Panc1 (cell line): Measurements from ENCODE around the gene B9D1. TPM values are rescaled to one million over a fixed set of nuclear protein-coding genes. Genes with fewer than 3 reads are reported as not detected.
A peak's percentile ranks its signal among the peaks of the same experiment; 100 is the strongest.

Experiments used
- ATAC-seq: fragments of 200-7000 bp; cut with Tn5 transposase; 2 replicates; pipeline ENCODE4 v1.9.1; 2020; ENCODE audit warnings: mild to moderate bottlenecking, moderate library complexity
- Bru-seq: library from RNA; stranded (reverse); fragments of 400-500 nt; gene quantifications from one replicate; lab custom pipeline; 2021; lab: Mats Ljungman, UMichigan
- BruChase-seq, 2 experiments: library from RNA; stranded (reverse); fragments of 400-500 nt; gene quantifications; one replicate each; lab custom pipeline; 2021; lab: Mats Ljungman, UMichigan
- BruUV-seq: library from RNA; stranded (reverse); fragments of 400-500 nt; replicated peaks from 2 replicates; lab custom pipeline; 2021; lab: Mats Ljungman, UMichigan
- CTCF ChIA-PET: fragments of 300-600 bp; sonication (Branson Sonifier 250); formaldehyde crosslinking; loops from one replicate; lab custom pipeline; 2022; ENCODE audit warnings: antibody characterized with exemption; lab: Charles Lee
- POLR2A ChIA-PET: fragments of 300-600 bp; sonication (Branson Sonifier 250); formaldehyde crosslinking; loops from one replicate; lab custom pipeline; 2022; ENCODE audit warnings: antibody characterized with exemption; lab: Charles Lee
- DNase-seq: peaks from one replicate; pipeline ENCODE4 v3.0.0-alpha.2; 2010; ENCODE audit warnings: low read depth, low spot score
- H3K27ac ChIP-seq: 2 replicates; pipeline ENCODE4 v1.5.1; 2011; ENCODE audit warnings: mild to moderate bottlenecking, low read length, inconsistent platforms
- H3K27me3 ChIP-seq: fragments of 200-500 bp; sonication (Bioruptor generic); 2 replicates; pipeline ENCODE4 v1.6.0; 2014; ENCODE audit warnings: low read length, inconsistent platforms; ENCODE audit not compliant: control insufficient read depth, insufficient read depth
- H3K36me3 ChIP-seq: fragments of 200-500 bp; sonication (Bioruptor generic); 2 replicates; pipeline ENCODE4 v1.5.1; 2014; ENCODE audit warnings: inconsistent platforms, mild to moderate bottlenecking, low read length, moderate library complexity; ENCODE audit not compliant: control insufficient read depth, insufficient read depth
- H3K4me1 ChIP-seq: 2 replicates; pipeline ENCODE4 v1.5.1; 2011; ENCODE audit warnings: inconsistent platforms, mild to moderate bottlenecking, low read length, moderate library complexity; ENCODE audit not compliant: control insufficient read depth, insufficient read depth
- H3K4me3 ChIP-seq, 2 experiments: 2 replicates each; pipeline ENCODE4 v1.5.1; 2011 to 2012; ENCODE audit warnings: low read depth in 2 of 2, low read length in 2 of 2, mild to moderate bottlenecking in 2 of 2, inconsistent platforms in 1 of 2, moderate library complexity in 1 of 2
- H3K9me3 ChIP-seq: fragments of 200-500 bp; sonication (Bioruptor generic); 2 replicates; pipeline ENCODE4 v1.5.1; 2014; ENCODE audit warnings: low read depth, mild to moderate bottlenecking, inconsistent platforms, low read length, moderate library complexity; ENCODE audit not compliant: control insufficient read depth, insufficient read depth
- POLR2AphosphoS5 ChIP-seq: IDR thresholded peaks from 2 replicates; pipeline ENCODE4 v1.6.1; 2012; ENCODE audit warnings: mild to moderate bottlenecking, low read depth, low read length, moderate library complexity
- SIN3A ChIP-seq: IDR thresholded peaks from 2 replicates; pipeline ENCODE4 v1.6.1; 2012; ENCODE audit warnings: low read depth, mild to moderate bottlenecking, low read length, moderate library complexity, borderline replicate concordance; ENCODE audit not compliant: insufficient read depth
- TCF7L2 ChIP-seq: IDR thresholded peaks from 2 replicates; pipeline ENCODE4 v1.6.1; 2011; ENCODE audit warnings: mild to moderate bottlenecking, low read depth, low read length, inconsistent platforms
- in situ Hi-C: cut with HindIII; loops from 2 replicates; pipeline ENCODE4 v1.10.0; 2016; ENCODE audit warnings: low sequenced_read_pairs, low pct_unique_long_range_greater_than_20kb
- intact Hi-C: fragments of 100-400 bp; cut with micrococcal nuclease; formaldehyde crosslinking; loops from one replicate; pipeline ENCODE4 v1.10.0; 2022; ENCODE audit not compliant: unreplicated experiment
- long read RNA-seq: library from polyadenylated mRNA; unstranded; transcript quantifications from one replicate; pipeline ENCODE4 v2.0.0, GENCODE V29; 2021; ENCODE audit not compliant: unreplicated experiment
- polyA plus RNA-seq: library from polyadenylated mRNA; unstranded; fragments of >200 nt; gene quantifications from one replicate; pipeline ENCODE4 v1.2.1, GENCODE V29; 2012; ENCODE audit warnings: missing spikeins; ENCODE audit not compliant: insufficient read length
- total RNA-seq: library from RNA; stranded (reverse); gene quantifications from one replicate; pipeline ENCODE4 v1.2.1, GENCODE V29; 2021; ENCODE audit not compliant: unreplicated experiment
- TF ChIP-seq, protein P1 (sequence below), 2 experiments: IDR thresholded peaks; 2 replicates each; pipeline ENCODE4 v1.6.1; 2011 to 2012; ENCODE audit warnings: low read depth in 2 of 2, control low read depth in 1 of 2, low read length in 1 of 2, mild to moderate bottlenecking in 1 of 2, moderate library complexity in 1 of 2; ENCODE audit not compliant: insufficient read depth in 1 of 2
- TF ChIP-seq, protein P2 (sequence below): fragments of 450-650 bp; IDR thresholded peaks from 2 replicates; pipeline ENCODE4 v1.5.1; 2017; ENCODE audit warnings: mild to moderate bottlenecking

The B9D1 gene, protein sequence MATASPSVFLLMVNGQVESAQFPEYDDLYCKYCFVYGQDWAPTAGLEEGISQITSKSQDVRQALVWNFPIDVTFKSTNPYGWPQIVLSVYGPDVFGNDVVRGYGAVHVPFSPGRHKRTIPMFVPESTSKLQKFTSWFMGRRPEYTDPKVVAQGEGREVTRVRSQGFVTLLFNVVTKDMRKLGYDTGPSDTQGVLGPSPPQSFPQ
- total RNA-seq (19.1 TPM), Bru-seq, nascent RNA (percentile 53 among the genes with signal in this experiment), BruChase-seq, experiment 1, labeled RNA remaining after a 2-hour chase (percentile 49 among the genes with signal in this experiment), BruChase-seq, experiment 2, labeled RNA remaining after a 6-hour chase (percentile 45 among the genes with signal in this experiment)
- polyA plus RNA-seq, result 30.5 TPM
- long read RNA-seq, transcript B9D1-201 (7 exons, 908 nt), result major isoform, 9 of 14 reads
- long read RNA-seq, partial matches to known transcripts, result 0 of 14 reads
- long read RNA-seq, other reads (novel, unspliced or antisense), result 3 of 14 reads

DNA sequence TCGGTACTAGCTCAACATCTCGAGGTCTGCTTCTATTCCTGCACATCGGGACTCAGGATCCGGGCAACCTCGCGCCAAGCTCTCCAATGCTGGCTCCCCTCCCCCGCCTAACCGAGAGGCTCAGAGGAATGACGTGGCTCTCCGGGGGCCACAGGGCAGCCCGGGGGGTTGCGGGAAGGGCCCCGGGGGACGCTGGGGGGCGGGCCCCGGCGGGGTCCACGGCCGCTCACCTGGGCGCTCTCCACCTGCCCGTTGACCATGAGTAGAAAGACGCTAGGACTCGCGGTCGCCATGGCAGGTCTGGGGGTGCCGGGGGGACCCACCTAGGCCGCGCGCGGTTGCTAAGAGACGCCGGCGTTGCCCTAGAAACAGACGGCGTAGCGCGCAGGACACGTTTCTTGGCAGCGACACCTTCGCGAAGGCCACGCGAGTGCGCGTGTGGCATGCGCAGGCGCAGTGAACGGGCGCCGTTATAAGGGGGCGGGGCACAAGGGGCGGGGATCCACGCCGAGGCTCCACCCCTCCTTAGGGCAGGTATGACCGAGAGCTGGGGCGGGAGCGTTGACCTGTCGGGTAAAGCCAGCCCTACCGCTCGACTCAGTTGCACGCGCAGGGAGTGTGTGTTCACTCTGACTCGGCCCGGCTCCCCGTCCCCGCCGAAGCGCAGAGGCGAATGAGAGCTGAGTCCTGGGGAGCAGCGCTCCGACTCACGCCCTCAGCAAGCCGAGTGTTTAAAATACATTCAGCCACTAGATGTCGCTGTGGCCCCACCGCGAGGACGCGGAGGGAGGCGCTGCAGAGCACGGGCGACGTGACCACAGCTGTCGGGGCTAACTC is at the start of gene B9D1:
TSS of gene B9D1 (minus strand) at position 447 of the 837 bp plus-strand sequence. CDS start at position 293, 154 bp downstream.
- POLR2A ChIA-PET, result interaction anchor here (0.8 kb wide), 1 partner anchor 15 kb away, joined by 3 read pairs; the partner anchor contains the start of gene MAPK7
- BruUV-seq, result no TSS peak
- H3K27me3 ChIP-seq, result no peaks in the 10 kb centered on the region
- H3K4me1 ChIP-seq, result peaks cover 5% of the 10 kb centered on the region
- in situ Hi-C loops, result no loop called here
- CTCF ChIA-PET, result interaction anchor here (0.6 to 1.3 kb wide), 5 partner anchors 15 to 163 kb away, joined by 3 to 8 read pairs (median 6); no protein-coding TSS in a partner anchor
- H3K27ac ChIP-seq, result peak within 1 kb of the TSS; percentile 81
- no peaks in the 10 kb centered on the region; the same call in 1 of the 2 replicates for H3K36me3 ChIP-seq
- peak within 1 kb of the TSS; percentile 58 to 79 for H3K4me3 ChIP-seq
- intact Hi-C loops, result loop anchor here (2.0 kb wide), 1 partner anchor 84 kb away; no protein-coding TSS in a partner anchor
- ATAC-seq (peak; percentile 92), DNase-seq (peak; percentile 71)
- no peaks in the 10 kb centered on the region for H3K9me3 ChIP-seq
- TF ChIP-seq, protein P1, sequence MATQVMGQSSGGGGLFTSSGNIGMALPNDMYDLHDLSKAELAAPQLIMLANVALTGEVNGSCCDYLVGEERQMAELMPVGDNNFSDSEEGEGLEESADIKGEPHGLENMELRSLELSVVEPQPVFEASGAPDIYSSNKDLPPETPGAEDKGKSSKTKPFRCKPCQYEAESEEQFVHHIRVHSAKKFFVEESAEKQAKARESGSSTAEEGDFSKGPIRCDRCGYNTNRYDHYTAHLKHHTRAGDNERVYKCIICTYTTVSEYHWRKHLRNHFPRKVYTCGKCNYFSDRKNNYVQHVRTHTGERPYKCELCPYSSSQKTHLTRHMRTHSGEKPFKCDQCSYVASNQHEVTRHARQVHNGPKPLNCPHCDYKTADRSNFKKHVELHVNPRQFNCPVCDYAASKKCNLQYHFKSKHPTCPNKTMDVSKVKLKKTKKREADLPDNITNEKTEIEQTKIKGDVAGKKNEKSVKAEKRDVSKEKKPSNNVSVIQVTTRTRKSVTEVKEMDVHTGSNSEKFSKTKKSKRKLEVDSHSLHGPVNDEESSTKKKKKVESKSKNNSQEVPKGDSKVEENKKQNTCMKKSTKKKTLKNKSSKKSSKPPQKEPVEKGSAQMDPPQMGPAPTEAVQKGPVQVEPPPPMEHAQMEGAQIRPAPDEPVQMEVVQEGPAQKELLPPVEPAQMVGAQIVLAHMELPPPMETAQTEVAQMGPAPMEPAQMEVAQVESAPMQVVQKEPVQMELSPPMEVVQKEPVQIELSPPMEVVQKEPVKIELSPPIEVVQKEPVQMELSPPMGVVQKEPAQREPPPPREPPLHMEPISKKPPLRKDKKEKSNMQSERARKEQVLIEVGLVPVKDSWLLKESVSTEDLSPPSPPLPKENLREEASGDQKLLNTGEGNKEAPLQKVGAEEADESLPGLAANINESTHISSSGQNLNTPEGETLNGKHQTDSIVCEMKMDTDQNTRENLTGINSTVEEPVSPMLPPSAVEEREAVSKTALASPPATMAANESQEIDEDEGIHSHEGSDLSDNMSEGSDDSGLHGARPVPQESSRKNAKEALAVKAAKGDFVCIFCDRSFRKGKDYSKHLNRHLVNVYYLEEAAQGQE (IDR thresholded peaks at IDR 0.05; ENCODE audit: insufficient read depth in 1 of 2, low read depth in 2 of 2, low read length in 1 of 2), result peak in 1 of 2 experiments; percentile 11; a peak in 1 of 4 replicates
- no peak for TF ChIP-seq TCF7L2
- TF ChIP-seq POLR2AphosphoS5, result peak; percentile 25; the same call in 1 of the 2 replicates
- TF ChIP-seq, protein P2, sequence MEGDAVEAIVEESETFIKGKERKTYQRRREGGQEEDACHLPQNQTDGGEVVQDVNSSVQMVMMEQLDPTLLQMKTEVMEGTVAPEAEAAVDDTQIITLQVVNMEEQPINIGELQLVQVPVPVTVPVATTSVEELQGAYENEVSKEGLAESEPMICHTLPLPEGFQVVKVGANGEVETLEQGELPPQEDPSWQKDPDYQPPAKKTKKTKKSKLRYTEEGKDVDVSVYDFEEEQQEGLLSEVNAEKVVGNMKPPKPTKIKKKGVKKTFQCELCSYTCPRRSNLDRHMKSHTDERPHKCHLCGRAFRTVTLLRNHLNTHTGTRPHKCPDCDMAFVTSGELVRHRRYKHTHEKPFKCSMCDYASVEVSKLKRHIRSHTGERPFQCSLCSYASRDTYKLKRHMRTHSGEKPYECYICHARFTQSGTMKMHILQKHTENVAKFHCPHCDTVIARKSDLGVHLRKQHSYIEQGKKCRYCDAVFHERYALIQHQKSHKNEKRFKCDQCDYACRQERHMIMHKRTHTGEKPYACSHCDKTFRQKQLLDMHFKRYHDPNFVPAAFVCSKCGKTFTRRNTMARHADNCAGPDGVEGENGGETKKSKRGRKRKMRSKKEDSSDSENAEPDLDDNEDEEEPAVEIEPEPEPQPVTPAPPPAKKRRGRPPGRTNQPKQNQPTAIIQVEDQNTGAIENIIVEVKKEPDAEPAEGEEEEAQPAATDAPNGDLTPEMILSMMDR, result peak; percentile 96
- TF ChIP-seq SIN3A, result 0 out of 2 replicates have a peak, but pooled peaks have one; percentile 28

DNA sequence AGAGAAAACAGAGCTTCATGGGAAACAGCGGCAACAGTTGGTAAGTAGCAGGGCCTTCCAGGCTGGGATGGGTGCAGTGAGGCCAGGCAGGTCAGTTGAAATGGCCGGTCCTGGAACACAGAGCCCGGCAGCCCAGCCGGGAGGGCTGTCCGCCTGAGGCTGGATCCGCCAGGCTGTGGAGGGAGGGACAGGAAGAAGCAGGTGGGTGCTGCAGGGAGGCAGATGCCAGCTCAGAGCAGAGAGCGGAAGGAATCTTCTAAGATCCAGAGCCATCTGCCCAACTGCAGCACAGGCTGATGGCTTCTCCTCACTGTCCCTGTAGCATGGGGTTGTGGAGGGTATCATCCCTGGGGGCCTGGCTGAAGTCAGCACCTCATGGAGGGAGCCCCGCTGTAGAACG is 49.1 kb upstream of the B9D1 start:
- H3K36me3 ChIP-seq, result no peaks in the 10 kb centered on the region
- no peak overlapping the region for H3K27ac ChIP-seq
- H3K27me3 ChIP-seq, result no peaks in the 10 kb centered on the region
- H3K4me3 ChIP-seq, result no peak overlapping the region; a peak in 1 of 4 replicates
- ChIA-PET POLR2A (interaction anchor here (0.6 kb wide), 3 partner anchors 119 to 1233 kb away, joined by 5 to 8 read pairs (median 5); no protein-coding TSS in a partner anchor), CTCF (no interaction called here)
- TF ChIP-seq, protein P1 (IDR thresholded peaks at IDR 0.05; ENCODE audit: insufficient read depth in 1 of 2, low read depth in 2 of 2, low read length in 1 of 2), result no peak
- TF ChIP-seq, protein P2, result no peak
- no peak for TF ChIP-seq POLR2AphosphoS5
- no peak for TF ChIP-seq SIN3A
- no peak for TF ChIP-seq TCF7L2
- no peaks in the 10 kb centered on the region for H3K9me3 ChIP-seq
- DNase-seq (no peak), ATAC-seq (no peak)
- no TSS peak for BruUV-seq
- no peaks in the 10 kb centered on the region for H3K4me1 ChIP-seq
- in situ Hi-C loops (no loop called here), intact Hi-C loops (no loop called here)
